Measurements from ENCODE around the gene AQP10. TPM values are rescaled to one million over a fixed set of nuclear protein-coding genes. Genes with fewer than 3 reads are reported as not detected.

Gene AQP10
- total and polyA plus RNA-seq, 9 of the 15 experiments (the other 6 are each of a cell fraction or from before 2014, with no cell fraction given): 0.37 to 9.7 (median 1.9) TPM

DNA sequence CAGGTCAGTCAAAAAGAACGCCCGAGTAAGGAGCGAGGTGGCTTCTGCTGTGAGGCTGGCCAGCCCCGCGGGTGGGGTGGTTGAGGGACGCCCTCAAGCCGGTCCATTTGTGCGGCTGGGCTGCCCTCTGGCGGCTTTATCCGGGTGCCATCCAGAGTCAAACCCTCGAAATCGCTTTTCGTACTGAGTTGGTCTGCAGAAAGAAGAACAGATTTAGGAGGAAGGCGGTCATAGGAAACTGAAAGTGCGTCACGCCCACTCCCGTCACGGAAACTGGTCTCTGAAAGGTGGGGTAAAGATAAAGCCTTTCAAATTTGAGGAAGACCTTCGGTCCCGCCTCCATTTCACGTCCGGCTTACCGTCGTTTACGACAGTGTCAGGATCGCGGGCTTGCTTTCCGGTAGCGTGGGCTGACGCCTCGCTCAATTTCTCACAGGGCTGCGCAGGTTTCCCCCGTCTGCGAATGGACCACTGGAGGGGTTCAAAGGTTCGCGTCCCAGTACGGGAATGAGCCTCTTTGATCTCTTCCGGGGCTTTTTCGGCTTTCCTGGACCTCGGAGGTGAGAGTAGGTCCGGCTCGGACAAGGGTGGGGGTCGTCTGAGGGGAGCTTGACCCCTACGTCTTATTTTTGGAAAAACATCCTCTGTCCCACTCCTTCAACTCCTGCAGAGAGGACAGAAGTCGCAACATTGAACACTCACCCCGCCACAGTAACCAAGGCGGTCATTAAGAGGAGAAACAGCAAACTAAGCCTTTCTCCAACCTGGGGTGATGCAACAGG lies 48.5 kb upstream of the AQP10 start, which contains the start of gene HAX1 (continued):
- peak; percentile 71 for TF ChIP-seq RBM39 (optimal IDR thresholded peaks at IDR 0.05; ENCODE audit: low read depth, low read length)
- TF ChIP-seq ZNF76 (CRISPR knock-in tag; IDR thresholded peaks at IDR 0.05; ENCODE audit: borderline replicate concordance): no peak
- TF ChIP-seq ZNF551 (CRISPR knock-in tag; IDR thresholded peaks at IDR 0.05): no peak
- TF ChIP-seq MCM2 (IDR thresholded peaks at IDR 0.05; ENCODE audit: low read depth): no peak
- TF ChIP-seq, protein P1, sequence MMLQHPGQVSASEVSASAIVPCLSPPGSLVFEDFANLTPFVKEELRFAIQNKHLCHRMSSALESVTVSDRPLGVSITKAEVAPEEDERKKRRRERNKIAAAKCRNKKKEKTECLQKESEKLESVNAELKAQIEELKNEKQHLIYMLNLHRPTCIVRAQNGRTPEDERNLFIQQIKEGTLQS (IDR thresholded peaks at IDR 0.05): peak; percentile 96
- TF ChIP-seq, protein P1 (CRISPR knock-in tag; conservative IDR thresholded peaks at IDR 0.05): peak; percentile 9; the same call in 1 of the 2 replicates
- TF ChIP-seq, protein P2, sequence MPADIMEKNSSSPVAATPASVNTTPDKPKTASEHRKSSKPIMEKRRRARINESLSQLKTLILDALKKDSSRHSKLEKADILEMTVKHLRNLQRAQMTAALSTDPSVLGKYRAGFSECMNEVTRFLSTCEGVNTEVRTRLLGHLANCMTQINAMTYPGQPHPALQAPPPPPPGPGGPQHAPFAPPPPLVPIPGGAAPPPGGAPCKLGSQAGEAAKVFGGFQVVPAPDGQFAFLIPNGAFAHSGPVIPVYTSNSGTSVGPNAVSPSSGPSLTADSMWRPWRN (IDR thresholded peaks at IDR 0.05; ENCODE audit: low read depth): no peak
- TF ChIP-seq POU5F1 (IDR thresholded peaks at IDR 0.05; ENCODE audit: borderline replicate concordance, low read depth, low read length, partially characterized antibody): no peak
- TF ChIP-seq, protein P3, sequence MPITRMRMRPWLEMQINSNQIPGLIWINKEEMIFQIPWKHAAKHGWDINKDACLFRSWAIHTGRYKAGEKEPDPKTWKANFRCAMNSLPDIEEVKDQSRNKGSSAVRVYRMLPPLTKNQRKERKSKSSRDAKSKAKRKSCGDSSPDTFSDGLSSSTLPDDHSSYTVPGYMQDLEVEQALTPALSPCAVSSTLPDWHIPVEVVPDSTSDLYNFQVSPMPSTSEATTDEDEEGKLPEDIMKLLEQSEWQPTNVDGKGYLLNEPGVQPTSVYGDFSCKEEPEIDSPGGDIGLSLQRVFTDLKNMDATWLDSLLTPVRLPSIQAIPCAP (CRISPR knock-in tag; IDR thresholded peaks at IDR 0.05; ENCODE audit: borderline replicate concordance): no peak
- TF ChIP-seq CBFB (CRISPR knock-in tag; IDR thresholded peaks at IDR 0.05): no peak
- peak; percentile 88 for TF ChIP-seq EP400 (IDR thresholded peaks at IDR 0.05)
- TF ChIP-seq, protein P4, sequence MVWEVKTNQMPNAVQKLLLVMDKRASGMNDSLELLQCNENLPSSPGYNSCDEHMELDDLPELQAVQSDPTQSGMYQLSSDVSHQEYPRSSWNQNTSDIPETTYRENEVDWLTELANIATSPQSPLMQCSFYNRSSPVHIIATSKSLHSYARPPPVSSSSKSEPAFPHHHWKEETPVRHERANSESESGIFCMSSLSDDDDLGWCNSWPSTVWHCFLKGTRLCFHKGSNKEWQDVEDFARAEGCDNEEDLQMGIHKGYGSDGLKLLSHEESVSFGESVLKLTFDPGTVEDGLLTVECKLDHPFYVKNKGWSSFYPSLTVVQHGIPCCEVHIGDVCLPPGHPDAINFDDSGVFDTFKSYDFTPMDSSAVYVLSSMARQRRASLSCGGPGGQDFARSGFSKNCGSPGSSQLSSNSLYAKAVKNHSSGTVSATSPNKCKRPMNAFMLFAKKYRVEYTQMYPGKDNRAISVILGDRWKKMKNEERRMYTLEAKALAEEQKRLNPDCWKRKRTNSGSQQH (CRISPR knock-in tag; IDR thresholded peaks at IDR 0.05): no peak; the same call in 1 of the 2 replicates
- TF ChIP-seq TSC22D4 (tag; IDR thresholded peaks at IDR 0.05): no peak
- TF ChIP-seq ZNF444 (CRISPR knock-in tag; IDR thresholded peaks at IDR 0.05): no peak
- TF ChIP-seq KLF13 (tag; IDR thresholded peaks at IDR 0.05; ENCODE audit: borderline replicate concordance, low read depth): peak; percentile 97
- TF ChIP-seq, protein P5, sequence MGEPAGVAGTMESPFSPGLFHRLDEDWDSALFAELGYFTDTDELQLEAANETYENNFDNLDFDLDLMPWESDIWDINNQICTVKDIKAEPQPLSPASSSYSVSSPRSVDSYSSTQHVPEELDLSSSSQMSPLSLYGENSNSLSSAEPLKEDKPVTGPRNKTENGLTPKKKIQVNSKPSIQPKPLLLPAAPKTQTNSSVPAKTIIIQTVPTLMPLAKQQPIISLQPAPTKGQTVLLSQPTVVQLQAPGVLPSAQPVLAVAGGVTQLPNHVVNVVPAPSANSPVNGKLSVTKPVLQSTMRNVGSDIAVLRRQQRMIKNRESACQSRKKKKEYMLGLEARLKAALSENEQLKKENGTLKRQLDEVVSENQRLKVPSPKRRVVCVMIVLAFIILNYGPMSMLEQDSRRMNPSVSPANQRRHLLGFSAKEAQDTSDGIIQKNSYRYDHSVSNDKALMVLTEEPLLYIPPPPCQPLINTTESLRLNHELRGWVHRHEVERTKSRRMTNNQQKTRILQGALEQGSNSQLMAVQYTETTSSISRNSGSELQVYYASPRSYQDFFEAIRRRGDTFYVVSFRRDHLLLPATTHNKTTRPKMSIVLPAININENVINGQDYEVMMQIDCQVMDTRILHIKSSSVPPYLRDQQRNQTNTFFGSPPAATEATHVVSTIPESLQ (CRISPR knock-in tag; IDR thresholded peaks at IDR 0.05): no peak
- peak; percentile 67; the same call in 1 of the 2 replicates for TF ChIP-seq FOXP1 (CRISPR knock-in tag; IDR thresholded peaks at IDR 0.05)
- TF ChIP-seq, protein P6, sequence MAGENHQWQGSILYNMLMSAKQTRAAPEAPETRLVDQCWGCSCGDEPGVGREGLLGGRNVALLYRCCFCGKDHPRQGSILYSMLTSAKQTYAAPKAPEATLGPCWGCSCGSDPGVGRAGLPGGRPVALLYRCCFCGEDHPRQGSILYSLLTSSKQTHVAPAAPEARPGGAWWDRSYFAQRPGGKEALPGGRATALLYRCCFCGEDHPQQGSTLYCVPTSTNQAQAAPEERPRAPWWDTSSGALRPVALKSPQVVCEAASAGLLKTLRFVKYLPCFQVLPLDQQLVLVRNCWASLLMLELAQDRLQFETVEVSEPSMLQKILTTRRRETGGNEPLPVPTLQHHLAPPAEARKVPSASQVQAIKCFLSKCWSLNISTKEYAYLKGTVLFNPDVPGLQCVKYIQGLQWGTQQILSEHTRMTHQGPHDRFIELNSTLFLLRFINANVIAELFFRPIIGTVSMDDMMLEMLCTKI (IDR thresholded peaks at IDR 0.05; ENCODE audit: partially characterized antibody): no peak
- no peak for TF ChIP-seq RHOXF2B (CRISPR knock-in tag; conservative IDR thresholded peaks at IDR 0.05)
- no peak for TF ChIP-seq SREBF2 (CRISPR knock-in tag; IDR thresholded peaks at IDR 0.05)
- peak; percentile 54; the same call in 1 of the 2 replicates for TF ChIP-seq SOX6 (IDR thresholded peaks at IDR 0.05)
